Adipocyte (in vitro differentiated cells): ENCODE data around the gene NDUFB5.

Experiments
- DNase-seq: peaks from one replicate; pipeline ENCODE4 v3.0.0-alpha.2; 2015; ENCODE audit warnings: low read depth
- H3K27me3 ChIP-seq: replicated peaks from 2 replicates; pipeline ENCODE4 v1.7.0; 2013; ENCODE audit warnings: mild to moderate bottlenecking, low read length, moderate library complexity; ENCODE audit not compliant: control insufficient read depth, insufficient read depth
- H3K36me3 ChIP-seq: 2 replicates; pipeline ENCODE4 v1.7.0; 2013; ENCODE audit warnings: low read length, mild to moderate bottlenecking, moderate library complexity; ENCODE audit not compliant: control insufficient read depth, insufficient read depth, severe bottlenecking
- H3K4me1 ChIP-seq: 2 replicates; pipeline ENCODE4 v1.7.0; 2013; ENCODE audit warnings: mild to moderate bottlenecking, low read length, moderate library complexity; ENCODE audit not compliant: control insufficient read depth, insufficient read depth
- H3K4me3 ChIP-seq: 2 replicates; pipeline ENCODE4 v1.7.0; 2013; ENCODE audit warnings: mild to moderate bottlenecking, low read length, moderate library complexity
- H3K9ac ChIP-seq: 2 replicates; pipeline ENCODE4 v1.7.0; 2013; ENCODE audit warnings: mild to moderate bottlenecking, low read length, moderate library complexity
- H3K9me3 ChIP-seq: 2 replicates; pipeline ENCODE4 v1.7.0; 2013; ENCODE audit warnings: mild to moderate bottlenecking, low read length, moderate library complexity; ENCODE audit not compliant: control insufficient read depth

The NDUFB5 gene

DNA sequence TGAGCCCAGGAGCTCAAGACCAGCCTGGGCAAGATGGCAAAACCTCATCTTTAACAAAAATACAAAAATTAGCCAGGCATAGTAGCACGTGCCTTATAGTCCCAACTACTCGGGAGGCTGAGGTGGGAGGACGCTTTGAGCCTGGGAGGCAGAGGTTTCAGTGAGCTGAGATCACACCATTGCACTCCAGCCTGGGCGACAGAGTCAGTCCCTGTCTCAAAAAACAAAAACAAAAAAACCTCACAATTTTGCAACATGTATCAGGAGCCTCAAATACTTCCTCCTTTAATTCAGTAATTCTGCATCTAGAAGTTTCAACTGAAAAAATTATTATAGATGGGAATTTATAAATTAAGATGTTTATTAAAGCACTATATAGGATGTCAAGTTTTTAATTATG lies 1.3 kb upstream of the NDUFB5 start:
- Histone ChIP-seq H3K9me3 (no peaks in the 10 kb centered on the region), H3K9ac (peak overlapping the region; percentile 94), H3K4me3 (peak overlapping the region; percentile 99), H3K36me3 (peaks cover 42% of the 10 kb centered on the region), H3K4me1 (peaks cover 34% of the 10 kb centered on the region), H3K27me3 (no peaks in the 10 kb centered on the region)
- DNase-seq: no peak

DNA sequence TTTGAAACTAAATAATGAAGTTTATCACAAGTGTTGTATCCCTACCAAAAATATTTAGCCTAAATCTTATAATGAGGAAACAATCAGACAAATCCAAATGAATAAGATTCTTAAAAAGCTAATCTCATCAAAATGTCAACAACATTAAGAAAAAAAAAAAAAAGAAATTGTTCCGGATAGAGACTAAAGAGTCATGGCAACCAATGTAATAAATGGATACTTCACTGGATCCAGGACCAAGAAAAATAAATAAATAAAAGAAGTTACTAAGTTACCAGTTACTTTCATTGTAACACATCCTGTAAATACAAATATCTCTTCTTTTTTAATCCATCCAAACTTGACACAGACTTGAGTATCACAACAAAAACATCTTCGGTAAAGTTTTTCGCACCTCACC lies 763 bp upstream of the NDUFB5 start:
- H3K4me1 ChIP-seq: peaks cover 34% of the 10 kb centered on the region
- H3K9ac ChIP-seq: peak overlapping the region; percentile 94
- peak overlapping the region; percentile 99 for H3K4me3 ChIP-seq
- no peaks in the 10 kb centered on the region for H3K27me3 ChIP-seq
- H3K9me3 ChIP-seq: no peaks in the 10 kb centered on the region
- H3K36me3 ChIP-seq: peaks cover 38% of the 10 kb centered on the region
- peak; percentile 25 for DNase-seq

DNA sequence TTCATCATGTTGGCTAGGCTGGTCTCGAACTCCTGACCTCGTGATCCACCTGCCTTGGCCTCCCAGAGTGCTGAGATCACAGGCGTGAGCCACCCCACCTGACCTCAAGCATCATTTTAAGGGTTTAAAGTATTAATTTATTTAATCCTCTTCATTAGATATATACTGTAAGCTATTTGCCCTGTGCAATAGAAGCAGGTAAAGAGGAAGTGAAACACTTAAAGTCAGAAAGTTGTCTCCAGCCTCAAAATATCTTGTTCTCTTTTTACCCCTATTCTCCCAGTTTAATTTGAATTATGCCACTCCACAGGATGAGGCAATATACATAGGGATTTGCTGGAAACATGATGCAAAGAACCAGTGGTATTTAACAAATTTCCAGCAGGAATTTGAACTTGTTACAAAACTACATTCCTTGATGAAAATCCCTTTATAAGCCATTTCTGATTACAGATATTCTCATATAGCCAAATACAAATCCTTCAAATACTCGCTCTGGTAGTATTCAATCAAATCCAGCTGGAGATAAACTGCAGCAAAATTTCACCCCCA lies 2.0 kb downstream of the NDUFB5 start:
- Histone ChIP-seq H3K9ac (no peak overlapping the region), H3K36me3 (peaks cover 12% of the 10 kb centered on the region), H3K4me1 (peaks cover 34% of the 10 kb centered on the region), H3K27me3 (no peaks in the 10 kb centered on the region), H3K9me3 (no peaks in the 10 kb centered on the region), H3K4me3 (peak overlapping the region; percentile 44)
- DNase-seq: peak; percentile 52

DNA sequence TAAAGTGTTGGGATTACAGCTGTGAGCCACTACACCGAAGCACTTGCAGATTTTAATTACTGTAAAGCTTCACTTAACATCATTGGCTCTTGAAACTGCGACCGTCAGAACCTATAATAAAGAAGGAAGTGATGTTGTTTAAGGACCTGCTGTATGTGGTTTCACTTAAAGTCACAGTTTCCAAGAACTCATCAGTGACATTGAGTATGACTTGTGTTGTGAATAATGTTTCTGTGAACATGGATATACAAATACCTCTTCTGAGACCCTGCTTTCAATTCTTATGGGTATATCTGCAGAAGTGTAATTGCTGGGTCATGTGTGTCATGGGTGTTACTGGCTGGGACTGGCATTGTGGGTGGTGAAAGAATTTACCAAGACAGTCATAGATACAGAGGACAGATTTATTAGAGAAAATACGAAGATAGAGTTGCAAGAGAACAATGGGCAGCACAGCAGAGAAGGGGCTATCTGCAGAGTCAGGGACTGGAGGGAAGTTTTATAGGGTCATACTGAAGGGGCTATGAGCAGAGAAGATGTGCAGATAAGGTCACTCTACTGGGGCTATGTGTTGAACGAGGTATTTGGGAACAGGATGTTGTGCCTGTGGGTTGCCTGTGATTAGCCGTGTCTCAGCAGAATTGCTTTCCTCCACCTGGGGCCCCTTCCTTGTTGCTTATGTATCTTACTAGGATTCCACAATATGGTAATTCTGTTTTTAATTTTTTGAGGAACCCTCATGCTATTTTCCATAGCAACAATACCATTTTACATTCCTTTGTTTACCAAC lies 4.5 kb downstream of the NDUFB5 start:
- Histone ChIP-seq H3K27me3 (no peaks in the 10 kb centered on the region), H3K36me3 (peaks cover 6% of the 10 kb centered on the region), H3K9me3 (no peaks in the 10 kb centered on the region), H3K9ac (no peak overlapping the region), H3K4me1 (peaks cover 32% of the 10 kb centered on the region), H3K4me3 (no peak overlapping the region)
- no peak for DNase-seq

DNA sequence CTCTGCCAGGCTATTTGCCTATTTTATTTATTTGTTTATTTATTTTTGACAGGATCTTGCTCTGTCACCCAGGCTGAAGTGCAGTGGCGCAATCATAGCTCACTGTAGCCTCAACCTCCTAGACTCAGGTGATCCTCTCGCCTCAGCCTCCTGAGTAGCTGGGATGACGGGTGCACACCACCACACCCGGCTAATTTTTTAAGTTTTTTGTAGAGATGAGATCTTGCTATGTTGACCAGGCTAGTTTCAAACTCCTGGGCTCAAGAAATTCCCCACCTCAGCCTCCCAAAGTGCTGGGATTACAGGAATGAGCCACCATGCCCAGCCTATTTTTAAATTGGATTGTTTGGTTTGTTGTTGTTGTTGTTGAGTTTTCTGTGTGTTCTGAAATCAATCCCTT lies 5.5 kb downstream of the NDUFB5 start:
- H3K9ac ChIP-seq: no peak overlapping the region
- peaks cover 37% of the 10 kb centered on the region for H3K4me1 ChIP-seq
- no peaks in the 10 kb centered on the region for H3K9me3 ChIP-seq
- H3K36me3 ChIP-seq: peaks cover 6% of the 10 kb centered on the region
- no peaks in the 10 kb centered on the region for H3K27me3 ChIP-seq
- no peak overlapping the region for H3K4me3 ChIP-seq
- DNase-seq: no peak

DNA sequence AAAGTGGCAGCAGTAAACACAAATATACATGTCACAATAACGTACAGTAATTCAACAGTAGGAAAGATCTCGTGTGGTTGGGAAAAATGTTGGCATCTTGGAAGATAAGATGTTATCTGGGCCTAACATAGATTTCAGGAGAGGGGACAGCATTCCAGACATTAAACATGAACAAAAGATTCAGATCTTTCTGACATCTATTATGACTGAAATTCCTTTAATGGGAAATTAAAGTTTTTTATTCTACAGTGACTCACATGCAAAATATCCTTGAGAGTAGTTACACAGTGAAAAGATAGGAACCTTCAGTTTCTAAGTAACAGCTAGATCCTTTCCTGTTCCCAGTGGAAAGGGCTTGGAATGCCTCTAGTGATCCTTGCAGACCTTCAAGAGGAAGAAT lies 9.2 kb downstream of the NDUFB5 start:
- Histone ChIP-seq H3K4me1 (peaks cover 29% of the 10 kb centered on the region), H3K9me3 (no peaks in the 10 kb centered on the region), H3K36me3 (peaks cover 24% of the 10 kb centered on the region), H3K4me3 (no peak overlapping the region), H3K27me3 (no peaks in the 10 kb centered on the region), H3K9ac (peak overlapping the region; percentile 1)
- DNase-seq: peak; percentile 62

DNA sequence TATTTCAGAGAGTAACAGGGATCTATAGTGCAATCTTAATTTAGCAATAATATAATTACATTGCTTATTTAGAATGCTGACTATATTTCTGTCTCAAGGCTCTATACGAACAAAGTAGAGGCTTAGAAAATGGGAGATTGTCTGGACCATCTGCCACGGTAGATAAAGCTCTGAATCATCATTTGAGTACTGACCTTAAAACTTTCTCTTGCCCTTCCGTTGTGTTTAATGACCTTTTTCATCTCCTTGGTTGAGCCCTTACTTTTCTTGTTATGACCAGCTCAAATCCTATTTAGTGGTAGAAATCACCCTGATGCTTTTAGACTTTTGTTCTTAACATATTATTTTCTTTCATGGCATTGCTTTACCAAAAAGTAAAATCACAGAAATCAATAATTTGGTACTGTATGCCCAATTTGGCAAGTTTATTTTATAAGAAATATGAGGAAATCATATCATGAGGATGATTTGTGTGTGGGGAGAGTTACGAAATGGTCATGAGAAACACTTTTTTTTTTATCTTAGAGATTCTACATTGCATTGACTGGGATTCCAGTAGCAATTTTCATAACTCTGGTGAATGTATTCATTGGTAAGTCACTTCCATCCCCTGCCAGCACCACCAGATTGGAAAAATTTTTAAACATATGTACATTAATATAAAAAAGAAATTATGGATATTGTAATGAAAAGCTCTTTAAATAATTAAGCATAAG lies 11.0 kb downstream of the NDUFB5 start:
- peak; percentile 35 for DNase-seq
- peaks cover 29% of the 10 kb centered on the region for H3K4me1 ChIP-seq
- H3K9ac ChIP-seq: no peak overlapping the region
- no peaks in the 10 kb centered on the region for H3K9me3 ChIP-seq
- peaks cover 29% of the 10 kb centered on the region for H3K36me3 ChIP-seq
- no peak overlapping the region for H3K4me3 ChIP-seq
- no peaks in the 10 kb centered on the region for H3K27me3 ChIP-seq

DNA sequence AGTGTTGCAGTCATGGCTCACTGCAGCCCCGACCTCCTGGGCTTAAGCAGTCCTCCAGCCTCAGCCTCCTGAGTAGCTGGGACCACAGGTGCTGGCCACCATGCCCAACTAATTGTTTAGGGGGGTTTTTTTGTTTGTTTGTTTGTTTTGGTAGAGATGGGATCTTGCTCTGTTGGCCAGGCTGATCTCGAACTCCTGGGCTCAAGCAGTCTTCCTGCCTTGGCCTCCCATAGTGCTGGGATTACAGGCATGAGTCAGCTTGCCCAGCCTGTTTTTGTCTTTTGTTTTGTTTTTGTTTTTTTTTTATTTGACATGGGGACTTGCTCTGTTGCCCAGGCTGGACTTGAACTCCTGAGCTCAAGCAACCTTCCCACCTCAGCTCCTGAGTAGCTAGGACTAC lies 17.4 kb downstream of the NDUFB5 start:
- peaks cover 76% of the 10 kb centered on the region for H3K36me3 ChIP-seq
- no peak for DNase-seq

DNA sequence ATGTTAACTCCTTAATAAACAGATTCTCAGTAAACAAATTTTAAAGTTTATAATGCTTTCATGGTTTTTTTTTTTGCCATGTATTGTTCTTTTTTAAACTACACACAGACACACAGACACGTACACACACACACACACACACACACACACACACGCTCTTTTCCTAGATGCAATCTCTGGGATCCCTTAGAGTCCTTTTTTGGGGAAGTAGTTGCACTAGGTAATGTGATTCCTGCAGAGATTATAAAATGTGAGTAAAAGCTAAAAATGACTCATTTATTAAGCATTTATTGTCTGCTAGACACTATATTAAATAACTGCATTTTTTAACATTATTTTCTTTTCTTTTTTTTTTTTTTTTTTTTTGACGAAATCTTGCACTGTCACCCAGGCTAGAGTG lies 19.9 kb downstream of the NDUFB5 start:
- Histone ChIP-seq H3K9ac (no peak overlapping the region), H3K4me3 (no peak overlapping the region), H3K4me1 (no peaks in the 10 kb centered on the region), H3K9me3 (no peaks in the 10 kb centered on the region), H3K36me3 (peaks cover 56% of the 10 kb centered on the region), H3K27me3 (no peaks in the 10 kb centered on the region)
- DNase-seq: no peak

More for the DNA sequence above, 17.4 kb downstream of the NDUFB5 start:
- no peaks in the 10 kb centered on the region for H3K4me1 ChIP-seq
- no peak overlapping the region for H3K4me3 ChIP-seq
- H3K27me3 ChIP-seq: no peaks in the 10 kb centered on the region
- H3K9me3 ChIP-seq: no peaks in the 10 kb centered on the region
- no peak overlapping the region for H3K9ac ChIP-seq

DNA sequence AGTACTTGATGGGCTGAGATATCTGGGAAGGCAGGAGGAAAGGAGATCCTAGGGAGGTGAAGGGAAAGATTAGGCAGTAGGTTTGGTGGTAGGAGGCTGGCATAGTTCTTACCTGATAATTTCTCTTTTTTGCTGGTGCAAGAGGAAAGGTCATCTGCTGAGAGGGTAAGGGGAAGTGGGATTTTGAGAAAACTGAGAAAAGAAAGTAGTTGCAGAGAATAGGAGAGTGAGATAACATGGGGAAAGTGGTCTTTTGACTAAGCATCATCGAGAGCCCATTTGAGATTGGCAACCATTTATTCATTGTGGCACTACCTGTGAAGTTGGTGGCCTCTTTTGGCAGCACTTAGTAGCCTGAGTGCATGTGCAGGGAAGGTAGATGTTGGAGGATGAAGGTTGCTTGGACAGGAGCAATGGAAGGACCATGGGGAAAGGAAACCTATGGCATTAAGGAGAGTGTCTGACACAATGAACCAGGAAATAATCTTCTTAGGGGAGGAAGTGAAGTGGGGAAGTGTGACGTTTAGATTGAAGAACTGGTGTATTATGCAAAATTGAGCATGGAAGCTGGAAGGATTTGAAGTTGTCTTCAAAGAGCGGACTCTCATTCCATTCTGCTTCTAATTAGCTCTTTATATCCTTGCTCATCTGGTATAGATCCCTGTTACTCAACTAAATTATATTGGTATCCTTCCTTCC lies 26.3 kb downstream of the NDUFB5 start:
- peaks cover 1% of the 10 kb centered on the region for H3K36me3 ChIP-seq
- H3K4me1 ChIP-seq: no peaks in the 10 kb centered on the region
- H3K4me3 ChIP-seq: no peak overlapping the region
- H3K9me3 ChIP-seq: no peaks in the 10 kb centered on the region
- H3K9ac ChIP-seq: no peak overlapping the region
- H3K27me3 ChIP-seq: no peaks in the 10 kb centered on the region
- DNase-seq: no peak

DNA sequence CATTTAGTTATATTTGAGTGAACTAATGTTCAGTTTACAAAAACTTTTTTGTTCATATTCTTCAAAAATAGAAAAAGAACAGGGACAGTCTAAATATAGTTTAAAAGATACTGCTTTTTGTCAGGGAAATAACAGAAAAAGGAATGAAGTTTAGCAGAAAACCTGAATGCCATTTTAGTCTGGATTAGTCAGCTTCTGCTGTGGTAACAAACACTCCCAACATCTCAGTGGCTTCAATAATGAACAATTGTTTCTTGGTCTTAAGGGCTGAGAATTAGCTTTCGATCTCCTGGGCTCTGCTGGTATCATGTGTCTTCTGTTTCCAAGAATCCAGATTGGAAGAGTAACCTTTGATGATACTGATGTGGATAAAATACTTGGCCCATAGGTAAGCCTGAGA lies 35.9 kb downstream of the NDUFB5 start:
- Histone ChIP-seq H3K27me3 (no peaks in the 10 kb centered on the region), H3K4me3 (no peak overlapping the region), H3K4me1 (no peaks in the 10 kb centered on the region), H3K36me3 (no peaks in the 10 kb centered on the region), H3K9ac (no peak overlapping the region), H3K9me3 (no peaks in the 10 kb centered on the region)
- no peak for DNase-seq
